ENCODE results near the gene CCZ1B.
"Not testable (repeated sequence)": the region's sequence is repeated elsewhere in the genome, so short reads cannot be mapped to it uniquely, and the experiment has no call there.

Gene CCZ1B

DNA sequence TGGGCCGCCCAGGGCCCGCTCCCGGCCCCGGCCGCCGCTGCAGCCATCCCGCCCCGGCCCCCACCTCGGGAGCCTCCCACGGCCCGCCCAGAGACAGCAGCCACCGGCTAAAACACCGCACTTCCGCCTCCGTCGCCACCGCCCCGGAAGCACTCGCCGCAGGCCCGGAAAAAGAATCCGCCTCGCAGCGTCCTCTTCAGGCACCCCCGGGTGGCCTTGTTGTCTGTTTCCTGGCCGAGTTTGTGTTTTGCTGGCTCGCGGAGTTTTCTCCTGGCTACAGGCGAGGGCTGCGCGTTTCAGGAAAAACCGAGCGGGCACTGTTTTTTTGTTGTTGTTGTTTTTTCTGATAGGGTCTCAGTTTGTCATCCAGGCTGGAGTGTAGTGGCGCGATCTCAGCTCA lies at the start of gene CCZ1B:
TSS of gene CCZ1B (minus strand) at position 125 of the 400 bp plus-strand sequence. CDS start at position 47, 78 bp downstream.
- not testable (repeated sequence) for DNase-seq (ENCODE audit: low read depth, low spot score)

DNA sequence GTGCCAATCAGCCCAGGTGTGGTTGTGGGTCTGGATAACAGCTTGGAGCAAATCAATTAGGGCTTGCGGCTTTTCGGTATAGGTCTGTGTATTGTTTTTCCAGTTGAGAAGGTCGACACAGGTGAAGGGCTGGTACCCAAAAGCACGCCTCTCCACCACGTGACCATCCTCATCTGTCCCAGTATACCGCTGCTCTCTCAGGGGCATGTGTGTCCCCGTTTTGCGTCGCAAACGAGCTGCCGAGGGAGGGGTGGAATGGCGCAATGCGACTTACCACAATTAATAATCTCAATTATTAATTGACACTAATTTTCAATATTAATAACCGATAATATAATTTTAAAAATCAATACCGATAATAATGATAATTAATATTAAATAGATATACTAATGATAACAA lies 48.9 kb upstream of the CCZ1B start:
- DNase-seq (ENCODE audit: low read depth, low spot score), result not testable (repeated sequence)

DNA sequence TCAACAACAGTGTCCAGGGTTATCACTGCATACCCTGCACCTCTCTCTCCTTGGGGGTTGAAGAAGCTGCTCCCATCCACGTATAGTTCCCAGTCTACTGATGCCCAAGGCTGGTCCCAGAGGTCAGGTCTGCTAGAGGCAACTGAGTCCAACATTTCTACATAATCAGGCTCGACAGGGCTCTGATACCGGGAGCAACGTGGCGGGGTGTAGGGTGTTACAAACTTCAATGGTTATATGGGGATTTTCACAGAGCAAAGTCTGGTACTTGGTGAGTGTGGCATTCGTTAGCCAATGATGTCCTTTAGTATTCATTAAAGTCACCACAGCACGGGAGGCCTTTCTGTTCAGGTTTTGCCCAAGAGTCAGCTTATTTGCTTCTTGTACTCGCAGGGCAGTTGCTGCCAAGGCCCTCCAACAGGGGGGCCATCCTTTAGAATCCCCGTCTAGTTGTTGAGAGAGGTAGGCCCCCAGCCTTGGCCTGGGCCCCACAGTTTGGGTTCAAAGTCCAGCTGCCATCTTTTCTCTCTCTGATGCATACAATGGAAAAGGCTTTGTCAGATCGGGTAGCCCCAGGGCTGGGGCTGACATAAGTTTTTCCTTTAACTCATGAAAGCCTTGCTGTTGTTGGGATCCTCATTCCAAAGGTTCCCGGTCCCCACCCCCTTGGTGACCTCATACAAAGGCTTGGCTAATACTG lies 46.3 kb upstream of the CCZ1B start:
- DNase-seq (ENCODE audit: low read depth, low spot score), result not testable (repeated sequence)

DNA sequence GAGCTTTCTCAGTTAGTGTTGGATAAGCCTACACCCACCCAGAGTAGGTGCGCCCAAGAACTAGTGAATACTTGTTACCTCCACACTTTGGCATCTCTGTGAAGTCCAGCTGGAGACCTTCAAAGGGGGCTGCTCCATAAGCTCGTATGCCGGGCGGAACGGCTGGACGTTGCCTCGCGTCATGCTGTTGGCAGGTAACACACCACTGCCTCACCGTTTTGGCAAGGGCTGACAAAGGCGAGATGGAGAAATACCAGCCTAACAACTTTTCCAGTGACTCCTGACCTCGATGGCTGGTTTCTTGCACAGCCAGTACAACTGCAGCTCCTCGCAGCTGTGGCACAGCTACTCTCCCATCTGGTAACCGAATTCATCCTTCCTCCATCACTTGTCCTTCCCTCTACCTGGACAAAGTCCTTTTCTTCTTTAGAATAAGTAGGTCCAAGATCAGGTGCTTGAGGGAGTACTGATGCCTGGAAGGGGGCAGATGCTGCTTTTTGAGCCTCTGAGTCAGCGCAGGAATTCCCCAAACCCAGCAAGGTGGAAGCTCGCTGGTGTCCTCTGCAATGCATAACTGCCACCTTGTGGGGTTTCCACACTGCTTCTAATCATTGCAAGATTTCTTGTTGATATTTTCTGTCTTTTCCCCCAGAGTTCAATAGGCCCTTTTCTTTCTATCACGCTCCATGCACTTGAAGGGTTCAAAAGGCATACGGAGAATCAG lies 45.5 kb upstream of the CCZ1B start:
- not testable (repeated sequence) for DNase-seq (ENCODE audit: low read depth, low spot score)

DNA sequence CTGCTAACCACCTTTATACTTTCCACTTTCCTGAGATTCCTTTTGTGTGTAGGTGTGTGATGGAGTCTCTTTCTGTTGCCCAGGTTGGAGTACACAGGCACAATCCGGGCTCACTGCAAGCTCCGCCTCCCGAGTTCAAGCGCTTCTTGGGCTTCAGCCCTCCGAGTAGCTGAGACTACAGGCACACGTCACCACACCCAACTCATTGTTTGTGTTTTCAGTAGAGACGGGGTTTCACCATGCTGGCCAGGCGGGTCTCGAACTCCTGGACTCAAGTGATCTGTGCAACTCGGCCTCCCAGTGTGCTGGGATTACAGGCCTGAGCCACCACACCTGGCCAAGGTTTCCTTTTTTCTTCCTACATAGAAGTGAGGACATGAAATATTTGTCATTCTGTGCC lies 38.7 kb upstream of the CCZ1B start:
- not testable (repeated sequence) for DNase-seq (ENCODE audit: low read depth, low spot score)

DNA sequence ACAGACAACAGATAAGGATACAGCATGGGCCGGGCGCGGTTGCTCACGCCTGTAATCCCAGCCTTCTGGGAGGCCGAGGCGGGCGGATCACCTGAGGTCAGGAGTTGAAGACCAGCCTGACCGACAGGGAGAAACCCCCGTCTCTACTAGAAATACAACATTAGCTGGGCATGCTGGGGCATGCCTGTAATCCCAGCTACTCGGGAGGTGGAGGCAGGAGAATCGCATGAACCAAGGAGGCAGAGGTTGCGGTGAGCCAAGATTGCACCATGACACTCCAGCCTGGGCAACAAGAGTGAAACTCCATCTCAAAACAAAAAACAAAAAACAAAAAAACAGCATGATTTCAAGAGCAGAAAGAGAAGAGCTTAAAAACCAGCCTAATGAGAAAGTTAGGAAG lies 38.1 kb upstream of the CCZ1B start:
- not testable (repeated sequence) for DNase-seq (ENCODE audit: low read depth, low spot score)

DNA sequence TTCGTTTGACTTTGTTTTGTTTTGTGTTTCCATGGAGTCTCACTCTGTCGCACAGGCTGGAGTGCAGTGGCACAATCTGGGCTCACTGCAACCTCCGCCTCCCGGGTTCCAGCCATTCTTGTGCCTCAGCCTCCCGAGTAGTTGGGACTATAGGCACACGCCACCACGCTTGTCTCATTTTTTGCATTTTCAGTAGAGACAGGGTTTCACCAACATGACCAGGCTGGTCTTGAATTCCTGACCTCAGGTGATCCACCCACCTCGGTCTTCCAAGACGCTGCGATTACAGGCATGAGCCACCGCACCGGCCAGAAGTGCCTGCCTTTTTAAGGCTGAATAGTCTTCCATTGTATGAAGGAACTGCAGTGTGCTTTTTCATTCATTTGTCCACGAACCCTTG lies 36.8 kb upstream of the CCZ1B start:
- not testable (repeated sequence) for DNase-seq (ENCODE audit: low read depth, low spot score)

DNA sequence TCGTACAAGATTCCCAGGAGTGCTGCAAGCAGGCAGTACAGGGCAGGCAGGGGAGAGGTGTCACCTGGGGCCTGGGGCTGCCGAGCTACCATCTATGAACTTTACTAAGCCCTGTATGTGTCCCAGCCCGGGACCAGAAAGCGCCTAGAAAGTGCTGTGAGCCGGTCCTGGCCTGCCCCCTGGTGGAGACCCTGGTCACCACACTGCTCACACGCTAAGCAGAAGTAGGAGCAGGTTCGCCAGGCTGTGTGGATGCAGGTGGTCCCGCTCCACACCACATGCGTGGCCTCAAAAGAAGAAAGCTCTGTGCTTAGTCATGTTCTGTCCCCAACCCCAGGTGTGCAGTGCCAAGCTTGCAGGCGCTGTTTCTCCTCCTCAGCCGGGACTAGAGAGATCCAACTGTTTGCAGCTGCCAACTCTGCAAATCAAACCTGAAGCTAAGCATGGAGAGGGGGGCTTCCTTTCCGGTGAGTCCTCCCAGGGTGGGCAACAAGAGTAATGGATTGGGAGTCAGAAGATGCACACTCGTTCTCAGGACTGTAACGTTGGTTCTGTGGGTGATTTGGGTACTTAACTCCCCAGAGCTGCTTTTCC lies 31.7 kb upstream of the CCZ1B start:
- DNase-seq (ENCODE audit: low read depth, low spot score), result not testable (repeated sequence)

DNA sequence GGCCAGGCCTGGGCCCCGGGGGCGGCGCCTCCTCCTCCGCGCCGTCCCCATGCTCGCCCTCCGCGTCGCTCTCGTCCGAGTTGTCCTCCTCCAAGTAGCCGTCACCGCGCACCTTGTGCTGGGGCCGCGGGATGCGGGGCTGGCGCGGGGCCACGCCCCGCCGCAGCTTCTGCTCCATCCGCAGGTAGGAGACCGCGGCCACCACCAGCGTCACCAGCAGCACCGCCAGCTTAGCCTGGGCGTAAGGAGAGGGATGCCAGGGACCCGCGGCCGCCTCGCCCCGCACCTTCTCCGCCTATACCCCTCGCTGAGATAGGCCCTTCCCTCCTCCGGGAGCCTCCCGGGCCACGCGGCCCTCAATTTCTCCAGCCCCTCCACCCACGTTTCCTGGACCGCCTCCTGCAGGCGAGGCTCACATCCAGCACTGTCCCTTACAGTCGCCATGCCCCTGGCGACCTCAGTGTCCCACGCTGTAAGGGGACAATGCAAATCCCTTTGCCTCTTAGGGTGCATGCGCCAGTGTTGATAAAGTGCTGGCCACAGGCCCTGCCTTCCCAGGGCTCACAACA lies 29.6 kb upstream of the CCZ1B start:
- DNase-seq (ENCODE audit: low read depth, low spot score), result not testable (repeated sequence)

DNA sequence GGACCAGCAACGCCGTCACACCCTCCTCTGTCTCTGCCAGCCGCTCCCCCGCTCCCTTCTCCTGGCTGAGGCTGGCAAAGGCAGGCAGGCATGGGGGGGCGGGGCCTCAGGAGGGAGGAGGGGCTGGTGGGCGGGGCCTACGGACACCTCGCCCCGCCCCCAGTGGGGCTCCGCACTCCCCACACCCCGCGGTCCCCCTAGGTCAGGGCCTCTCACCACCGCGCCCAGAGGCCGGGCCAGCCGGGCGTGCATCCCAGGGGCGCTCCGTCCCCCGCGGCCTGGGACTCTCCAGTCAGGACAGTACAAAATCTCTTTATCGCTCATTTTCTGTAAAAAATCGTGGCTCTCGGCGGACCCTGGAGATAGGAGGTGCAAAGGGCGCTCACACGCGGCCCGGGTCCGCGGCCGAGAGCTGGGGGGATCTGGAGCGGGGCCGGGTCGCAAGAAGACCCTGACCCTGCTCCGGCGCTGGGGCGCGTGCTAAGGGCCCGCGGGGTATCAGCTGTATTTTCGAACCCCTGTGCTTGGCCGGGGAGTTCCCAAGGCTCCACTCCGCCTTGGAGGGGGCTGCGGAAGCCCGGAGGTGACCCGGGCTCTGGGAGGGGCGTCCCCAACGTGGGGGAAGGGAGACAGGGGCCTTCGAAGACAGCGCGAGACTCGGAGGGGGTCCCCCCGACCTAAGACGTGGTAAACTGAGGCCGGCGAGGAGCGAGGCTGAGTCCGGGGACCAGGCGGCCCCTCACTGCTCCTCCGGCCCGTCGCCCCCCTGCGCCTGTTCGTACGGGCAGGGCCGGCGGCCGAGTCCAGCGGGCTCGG lies 28.9 kb upstream of the CCZ1B start:
- not testable (repeated sequence) for DNase-seq (ENCODE audit: low read depth, low spot score)

DNA sequence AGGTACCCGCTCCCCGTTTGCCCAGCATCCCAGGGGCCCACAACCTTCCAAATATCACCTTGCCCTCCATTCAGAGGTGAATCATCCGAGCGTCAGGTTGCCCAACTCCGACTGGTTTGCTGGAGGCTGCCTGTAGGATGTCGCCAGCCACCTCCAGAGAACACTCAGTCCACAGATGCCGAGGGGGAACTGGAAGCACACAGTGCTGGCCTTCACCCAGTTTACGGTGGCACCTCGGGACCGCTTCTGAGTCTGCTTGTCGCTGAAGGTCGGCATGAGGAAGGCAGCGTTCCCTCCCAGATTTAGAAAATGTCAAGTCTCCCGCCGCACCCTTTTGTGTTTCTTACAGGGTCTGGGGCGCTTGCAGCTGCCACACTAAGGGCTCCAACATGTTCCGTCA lies 27.6 kb upstream of the CCZ1B start:
- DNase-seq (ENCODE audit: low read depth, low spot score), result not testable (repeated sequence)

DNA sequence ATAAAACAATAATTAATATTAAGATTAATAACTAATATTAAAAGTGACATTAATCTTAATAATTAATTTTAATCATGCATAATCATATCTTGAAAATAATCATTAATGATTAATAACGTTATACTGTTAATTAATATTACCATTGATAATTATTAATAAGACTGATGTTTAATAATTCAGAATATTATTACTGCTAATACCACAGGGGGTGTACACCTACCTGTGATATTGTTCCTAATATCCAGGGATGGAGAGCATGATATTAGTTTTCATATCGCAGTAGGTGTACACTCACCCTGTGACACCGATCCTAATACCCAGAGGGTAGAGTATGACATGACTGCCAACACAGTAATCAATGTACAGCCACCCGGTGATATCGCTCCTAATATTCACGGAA lies 23.1 kb upstream of the CCZ1B start:
- not testable (repeated sequence) for DNase-seq (ENCODE audit: low read depth, low spot score)

DNA sequence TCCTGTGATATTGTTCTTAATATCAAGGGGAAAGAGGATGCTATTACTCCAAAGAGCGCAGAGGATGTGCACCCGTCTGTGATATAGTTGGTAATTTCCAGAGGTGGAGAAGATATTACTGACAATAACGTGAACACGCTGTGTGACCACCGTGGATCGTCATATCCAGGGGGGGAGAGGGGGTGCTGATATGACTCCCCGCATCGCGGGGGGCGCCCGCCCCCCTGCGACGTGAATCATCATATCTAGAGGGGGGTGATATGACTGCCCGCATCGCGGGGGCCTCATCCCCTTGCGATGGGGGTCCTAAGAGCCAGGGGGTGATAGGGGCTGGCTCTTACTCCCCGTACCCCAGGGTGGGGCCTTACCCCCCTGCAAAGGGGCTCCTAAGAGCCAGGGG lies 21.7 kb upstream of the CCZ1B start:
- DNase-seq (ENCODE audit: low read depth, low spot score), result not testable (repeated sequence)

DNA sequence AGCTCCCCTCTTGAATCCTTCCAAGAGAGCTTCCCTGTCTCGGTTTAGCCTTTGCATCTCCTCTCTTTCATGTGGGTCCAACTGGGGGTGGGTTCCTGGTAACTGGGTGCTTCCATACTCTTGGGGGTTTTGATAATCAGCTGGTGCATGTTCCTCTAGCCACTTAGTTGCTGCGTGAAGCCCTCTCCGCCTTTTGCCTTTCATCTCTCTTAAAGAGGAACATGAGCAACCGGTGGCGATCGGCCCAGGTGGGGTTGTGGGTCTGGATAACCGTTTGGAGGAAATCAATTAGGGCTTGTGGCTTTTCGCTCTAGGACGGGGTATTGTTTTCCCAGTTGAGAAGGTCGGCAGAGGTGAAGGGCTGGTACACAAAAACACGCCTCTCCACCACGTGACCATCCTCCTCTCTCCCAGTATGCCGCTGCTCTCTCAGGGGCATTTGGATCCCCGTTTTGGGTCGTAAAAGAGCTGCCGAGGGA lies 19.9 kb upstream of the CCZ1B start:
- not testable (repeated sequence) for DNase-seq (ENCODE audit: low read depth, low spot score)

DNA sequence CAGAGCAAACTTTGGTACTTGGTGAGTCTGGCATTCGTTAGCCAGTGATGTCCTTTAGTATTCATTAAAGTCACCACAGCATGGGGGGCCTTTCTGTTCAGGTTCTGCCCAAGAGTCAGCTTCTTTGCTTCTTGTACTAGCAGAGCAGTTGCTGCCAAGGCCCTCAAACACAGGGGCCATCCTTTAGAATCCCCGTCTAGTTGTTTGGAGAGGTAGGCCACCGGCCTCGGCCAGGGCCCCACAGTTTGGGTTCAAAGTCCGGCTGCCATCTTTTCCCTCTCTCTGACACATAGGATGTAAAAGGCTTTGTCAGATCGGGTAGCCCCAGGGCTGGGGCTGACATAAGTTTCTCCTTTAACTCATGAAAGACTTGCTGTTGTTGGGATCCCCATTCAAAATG lies 17.6 kb upstream of the CCZ1B start:
- not testable (repeated sequence) for DNase-seq (ENCODE audit: low read depth, low spot score)

DNA sequence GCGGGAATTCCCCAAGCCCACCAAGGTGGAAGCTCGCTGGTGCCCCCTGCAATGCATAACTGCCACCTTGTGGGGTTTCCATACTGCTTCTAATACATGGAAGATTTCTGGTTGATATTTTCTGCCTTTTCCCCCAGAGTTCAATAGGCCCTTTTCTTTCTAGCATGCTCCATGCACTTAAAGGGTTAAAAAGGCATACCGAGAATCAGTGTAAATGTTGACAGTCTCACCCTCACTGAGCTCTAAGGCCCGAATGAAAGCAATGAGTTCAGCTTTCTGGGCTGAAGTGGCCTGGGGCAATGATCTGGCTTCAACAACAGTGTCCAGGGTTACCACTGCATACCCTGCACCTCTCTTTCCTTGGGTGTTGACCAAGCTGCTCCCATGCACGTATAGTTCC lies 17.0 kb upstream of the CCZ1B start:
- DNase-seq (ENCODE audit: low read depth, low spot score), result not testable (repeated sequence)

DNA sequence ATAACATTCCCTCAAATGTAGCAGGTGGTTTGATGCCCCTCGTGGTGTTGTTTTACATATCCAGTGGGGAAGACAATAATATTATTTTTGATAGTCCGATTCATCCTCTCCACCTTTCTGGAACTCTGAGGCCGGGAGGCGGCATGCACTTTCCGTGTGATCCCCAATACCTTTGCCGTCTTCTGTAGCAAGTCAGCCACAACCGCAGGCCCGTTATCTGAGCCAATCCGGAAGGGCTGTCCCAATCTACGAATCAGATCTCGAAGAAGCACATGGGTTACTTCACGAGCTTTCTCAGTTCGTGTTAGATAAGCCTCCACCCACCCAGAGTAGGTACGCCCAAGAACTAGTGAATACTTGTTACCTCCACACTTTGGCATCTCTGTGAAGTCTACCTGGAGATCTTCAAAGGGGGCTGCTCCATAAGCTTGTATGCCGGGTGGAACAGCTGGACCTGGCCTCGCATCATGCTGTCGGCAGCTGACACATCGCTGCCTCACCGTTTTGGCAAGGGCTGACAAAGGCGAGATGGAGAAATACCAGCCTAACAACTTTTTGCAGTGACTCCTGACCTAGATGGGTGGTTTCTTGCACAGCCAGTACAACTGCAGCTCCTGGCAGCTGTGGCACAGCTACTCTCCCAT lies 16.3 kb upstream of the CCZ1B start:
- not testable (repeated sequence) for DNase-seq (ENCODE audit: low read depth, low spot score)

DNA sequence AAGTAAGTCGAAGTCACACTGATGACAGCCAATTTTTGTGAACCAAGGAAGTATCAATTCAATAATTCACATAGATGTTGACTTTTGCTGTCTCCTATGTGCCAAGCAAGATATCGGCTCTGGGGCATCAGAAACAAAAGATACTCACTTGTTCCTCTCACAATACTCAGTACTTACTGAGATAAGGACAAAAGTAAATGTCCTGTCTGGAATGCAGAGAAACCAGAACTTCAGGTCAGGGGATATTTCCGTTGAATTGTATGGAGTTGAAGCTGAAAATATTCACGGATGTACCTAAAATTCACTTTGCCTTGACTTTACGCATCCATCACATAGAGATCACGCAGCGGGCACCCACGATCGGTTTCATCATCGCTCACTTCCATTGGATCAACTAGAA lies 11.0 kb upstream of the CCZ1B start:
- not testable (repeated sequence) for DNase-seq (ENCODE audit: low read depth, low spot score)

DNA sequence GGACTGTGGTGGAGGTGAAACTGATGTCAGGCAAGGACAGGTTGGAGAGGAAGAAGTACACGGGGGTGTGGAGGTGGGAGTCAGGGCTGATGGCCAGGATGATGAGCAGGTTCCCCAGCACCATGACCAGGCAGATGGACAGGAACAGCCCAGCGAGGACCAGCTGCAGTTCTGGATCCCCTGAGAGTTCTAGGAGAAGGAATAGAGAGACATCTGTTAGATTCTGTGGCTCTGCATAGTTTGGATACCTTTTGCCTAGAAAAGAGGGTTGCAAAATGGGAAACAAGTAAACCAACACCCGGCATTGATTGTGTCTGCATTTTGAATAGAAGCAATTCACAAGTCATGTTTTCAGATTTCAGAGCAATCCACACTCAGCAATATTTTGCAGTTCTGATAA lies 9.4 kb upstream of the CCZ1B start:
- not testable (repeated sequence) for DNase-seq (ENCODE audit: low read depth, low spot score)

DNA sequence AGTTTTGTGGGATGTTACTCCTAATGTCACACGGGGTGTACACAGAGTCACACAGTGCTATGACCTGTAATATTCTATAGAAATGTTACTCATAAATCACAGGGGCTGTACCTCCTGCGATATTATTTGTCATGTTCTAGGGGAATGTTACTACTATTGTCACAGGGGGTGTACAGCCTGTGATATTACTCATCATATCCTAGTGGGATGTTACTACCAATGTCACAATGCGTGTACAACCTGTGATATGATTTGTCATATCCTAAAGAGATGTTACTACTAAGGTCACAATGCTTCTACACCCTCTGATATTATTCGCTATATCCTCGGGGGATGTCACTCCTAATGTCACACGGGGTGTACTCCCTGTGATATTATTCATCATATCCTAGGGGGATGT lies 7.6 kb upstream of the CCZ1B start:
- DNase-seq (ENCODE audit: low read depth, low spot score), result no peak
